ENCODE results near the gene TMEM235.

The TMEM235 gene

DNA sequence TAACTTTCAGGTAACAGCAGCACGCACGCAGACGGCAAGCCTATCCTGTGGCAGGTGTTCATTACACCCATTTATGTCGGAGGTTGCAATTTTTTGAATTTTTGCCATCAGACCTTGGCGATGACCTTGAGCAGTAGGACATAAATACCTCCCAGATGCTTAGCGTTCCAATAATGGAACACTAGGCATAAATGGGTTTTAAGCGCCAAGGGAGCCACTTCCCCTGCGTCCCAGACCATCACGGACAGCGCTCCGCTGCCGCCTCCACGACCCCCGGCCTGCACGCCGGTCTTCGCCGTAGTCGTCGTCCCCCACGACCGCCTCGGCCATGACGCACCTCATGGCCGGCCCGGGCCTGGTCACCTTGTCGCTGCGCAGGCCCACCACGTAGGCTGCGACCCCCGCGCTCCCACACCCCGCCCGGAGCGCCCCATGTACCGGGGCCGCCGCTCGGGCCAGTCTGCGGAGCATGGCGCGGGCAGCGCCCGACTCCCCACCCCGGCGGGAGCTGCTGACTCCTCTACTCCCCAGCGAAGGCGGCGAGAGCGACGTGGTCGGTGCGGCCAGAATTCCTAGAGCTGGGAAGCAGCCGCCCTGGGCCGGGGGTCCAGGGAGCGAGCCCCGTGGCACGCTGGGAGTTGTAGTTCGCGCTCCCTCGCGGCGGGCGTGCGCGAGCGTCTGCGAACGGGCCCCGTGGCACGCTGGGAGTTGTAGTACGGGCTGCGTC is 22.7 kb downstream of the TMEM235 start:
- peak; percentile 67 to 79 (median 68) for DNase-seq (ENCODE audit: low read depth in 2 of 3, low spot score in 1 of 3)

DNA sequence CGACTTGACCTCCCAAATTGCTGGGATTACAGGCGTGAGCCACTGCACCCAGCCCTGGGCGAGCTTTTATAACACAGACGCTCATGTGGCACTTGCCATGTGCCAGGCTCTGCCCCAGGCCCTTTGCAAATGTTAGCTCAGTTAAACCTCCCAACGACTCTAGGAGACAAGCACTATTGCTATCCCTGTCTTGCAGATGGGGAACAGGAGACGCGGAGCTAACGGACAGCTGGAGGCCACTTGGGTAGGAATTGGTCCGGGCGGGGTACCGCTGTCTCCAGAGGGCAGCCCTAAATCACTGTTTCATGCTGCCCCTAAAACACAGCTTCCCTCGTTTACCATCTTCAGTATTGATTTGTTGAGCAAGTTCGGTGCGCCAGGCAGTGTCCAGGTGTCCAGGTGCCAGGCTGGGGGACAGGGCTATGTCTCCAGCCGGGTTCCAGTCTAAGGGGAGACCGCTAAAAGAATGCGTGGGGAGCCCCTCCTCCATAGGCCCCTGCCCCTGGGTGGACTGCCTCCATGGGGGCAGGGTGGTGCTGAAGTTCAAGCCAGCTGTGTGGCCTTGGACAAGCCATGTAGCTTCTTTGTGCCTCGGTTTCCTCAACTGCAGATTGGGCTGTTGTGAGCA is 23.7 kb downstream of the TMEM235 start:
- no peak for DNase-seq (ENCODE audit: low read depth in 2 of 3, low spot score in 1 of 3)

DNA sequence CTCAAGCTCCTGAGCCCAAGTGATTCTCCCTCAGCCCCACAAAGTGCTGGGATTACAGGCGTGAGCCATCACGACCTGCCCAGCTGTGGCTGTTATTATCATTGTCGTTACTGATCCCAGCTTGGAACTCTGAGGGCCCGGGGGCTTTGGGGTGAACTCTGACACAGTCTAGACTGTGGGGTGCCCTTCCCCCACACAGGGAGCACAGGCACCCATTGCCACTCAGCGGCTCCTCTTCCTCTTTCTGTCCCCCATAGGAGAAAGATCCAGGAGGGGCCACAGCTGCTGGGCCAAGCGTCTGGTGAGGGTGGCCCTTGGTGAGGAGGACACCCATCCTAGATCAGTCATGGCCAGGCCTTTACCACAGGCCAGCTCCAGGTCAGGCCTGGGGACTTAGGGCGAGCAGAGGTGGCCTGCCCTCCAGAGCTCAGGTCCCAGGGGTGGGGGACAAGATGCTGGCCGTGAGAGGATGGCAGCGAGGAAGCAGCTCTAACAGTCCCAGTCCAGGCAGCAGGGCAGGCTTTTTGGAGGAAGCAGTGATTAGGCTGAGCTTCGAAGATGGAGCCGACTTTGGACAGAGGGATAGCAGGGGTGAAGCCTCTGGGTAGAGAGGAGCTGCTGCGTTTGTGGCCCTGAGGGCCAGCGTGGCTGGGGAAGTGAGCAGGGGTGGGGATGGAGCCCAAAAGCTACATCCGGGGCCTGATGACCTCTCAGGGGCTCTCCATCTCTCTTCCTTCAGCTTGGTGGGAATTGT is 24.7 kb downstream of the TMEM235 start:
- no peak for DNase-seq (ENCODE audit: low read depth in 2 of 3, low spot score in 1 of 3)

DNA sequence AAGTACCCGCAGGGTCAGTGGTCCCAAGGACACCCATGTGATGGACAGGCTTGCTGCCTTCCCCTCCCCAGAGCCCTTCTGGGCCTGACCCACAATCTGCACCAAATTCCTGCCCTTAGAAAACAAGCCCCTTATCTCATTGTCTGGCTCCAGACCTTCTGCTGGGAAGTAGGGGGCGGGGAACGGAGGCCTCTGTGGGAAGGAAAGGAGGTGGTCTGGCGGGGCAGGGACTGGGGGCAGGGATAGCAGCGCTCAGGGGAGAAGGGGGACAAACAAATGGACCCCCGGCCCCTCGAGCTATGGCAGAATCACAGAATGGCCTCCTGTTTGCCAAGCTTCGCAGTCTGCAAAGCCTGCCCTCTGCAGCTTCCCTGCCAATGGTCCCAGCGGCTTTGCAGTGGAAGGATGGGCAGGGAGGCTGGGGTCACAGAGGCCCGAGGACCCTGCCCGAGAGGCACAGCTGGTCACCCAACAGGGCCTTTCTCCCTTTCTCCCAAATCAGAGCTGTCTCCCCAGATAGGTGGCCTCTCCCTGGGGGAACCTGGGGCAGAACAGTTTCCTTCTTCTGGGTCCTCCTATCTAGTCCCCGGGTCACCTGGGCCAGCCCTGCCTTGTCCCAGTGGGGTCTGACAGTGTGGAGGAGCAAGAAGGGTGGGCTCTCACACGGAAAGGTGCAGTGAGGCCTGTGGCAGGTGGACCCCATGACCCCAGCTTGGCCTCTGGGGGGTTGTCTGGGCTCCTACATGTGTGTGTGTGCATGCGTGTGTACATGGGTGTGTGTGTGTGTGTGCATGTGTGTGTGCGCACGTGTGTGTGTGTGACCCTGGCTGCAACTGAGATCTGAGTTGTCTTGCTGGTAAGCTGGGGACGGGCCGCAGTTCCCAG is 25.5 kb downstream of the TMEM235 start:
- DNase-seq (ENCODE audit: low read depth in 2 of 3, low spot score in 1 of 3) = no peak

DNA sequence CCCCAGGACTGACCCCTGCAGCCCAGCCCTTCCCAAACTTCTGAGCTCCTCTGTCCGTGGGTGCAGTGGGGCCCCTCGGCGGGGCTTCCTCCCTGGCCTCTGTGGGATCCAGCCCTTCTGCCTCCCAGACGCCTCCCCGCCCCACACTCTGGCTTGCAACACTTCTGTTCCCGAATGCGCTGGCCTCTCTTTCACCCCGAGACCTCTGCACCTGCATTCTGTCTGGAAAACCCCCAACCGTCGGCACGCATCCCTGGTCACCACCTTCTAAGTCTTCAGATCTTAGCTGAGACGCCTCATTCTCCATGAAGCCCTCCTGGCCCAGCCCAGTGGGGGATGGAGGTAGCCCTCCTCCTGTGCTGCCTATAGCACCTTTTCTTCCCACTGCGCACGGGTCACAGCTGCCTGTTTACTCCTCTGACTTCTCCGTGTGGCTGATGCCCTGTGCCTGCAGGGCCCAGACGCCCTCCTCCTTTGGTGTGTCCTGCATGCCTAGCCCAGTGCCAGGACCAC is 26.4 kb downstream of the TMEM235 start:
- no peak for DNase-seq (ENCODE audit: low read depth in 2 of 3, low spot score in 1 of 3)

DNA sequence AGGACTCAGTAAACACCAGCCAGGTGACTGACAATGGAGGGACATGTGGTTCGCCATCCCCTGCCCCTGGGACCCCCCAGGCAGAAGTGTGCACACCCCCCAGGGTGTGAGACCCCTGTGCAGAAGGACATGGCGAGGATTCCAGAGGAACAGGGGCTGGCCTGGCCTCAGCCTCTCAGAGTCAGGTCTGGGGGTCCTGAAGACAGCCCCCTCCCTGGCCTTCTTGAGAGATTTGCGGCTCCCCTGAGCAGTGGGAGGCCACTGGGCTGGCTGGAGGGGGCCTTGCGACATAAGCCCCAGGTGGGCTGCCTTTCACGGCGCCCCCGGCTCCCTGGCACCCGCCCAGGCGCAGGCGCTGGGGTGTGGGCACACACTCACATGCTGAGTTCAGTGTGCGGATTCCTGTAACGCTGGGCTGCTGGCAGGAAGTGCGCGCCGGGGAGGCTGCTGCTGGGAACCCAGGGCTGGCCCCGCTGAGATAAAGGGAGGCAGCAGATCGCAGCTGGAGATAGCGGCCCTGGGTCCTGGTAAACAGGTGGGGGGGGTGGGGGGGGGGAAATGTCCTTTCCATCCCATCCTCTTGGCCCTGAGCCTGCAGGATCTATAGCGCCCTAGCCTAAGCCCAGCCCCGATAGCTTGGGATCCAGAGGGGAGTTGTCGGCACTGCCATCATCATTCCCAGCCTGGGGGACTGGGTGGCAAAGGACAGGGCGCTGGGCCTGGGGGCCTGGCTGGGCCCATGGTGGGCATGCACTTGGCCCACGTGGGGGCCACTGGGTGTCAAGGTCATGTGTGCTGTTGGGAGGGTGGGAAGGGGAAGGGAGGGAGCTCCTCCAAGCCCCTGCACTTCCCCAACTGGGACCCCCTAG is 27.1 kb downstream of the TMEM235 start:
- DNase-seq (ENCODE audit: low read depth in 2 of 3, low spot score in 1 of 3) = peak; percentile 62 to 63 (median 62)

DNA sequence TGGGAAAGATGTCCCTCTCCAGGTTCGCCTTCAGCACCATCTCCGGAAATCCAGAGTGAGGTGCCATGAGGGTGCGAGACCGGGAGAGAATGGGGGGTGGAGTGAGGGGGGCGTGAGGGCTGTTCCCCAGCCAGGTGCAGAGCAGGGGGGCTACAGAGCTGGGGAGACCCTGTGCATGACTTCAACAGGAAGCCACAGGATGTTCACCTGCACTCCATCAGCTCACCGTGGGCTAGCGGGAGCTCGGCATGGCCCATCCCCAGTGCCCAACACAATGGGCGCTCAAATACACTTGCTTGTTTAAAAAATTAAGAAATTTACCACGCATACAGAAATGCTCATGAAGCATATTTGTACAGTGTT is 27.7 kb downstream of the TMEM235 start:
- DNase-seq (ENCODE audit: low read depth in 2 of 3, low spot score in 1 of 3) = no peak

DNA sequence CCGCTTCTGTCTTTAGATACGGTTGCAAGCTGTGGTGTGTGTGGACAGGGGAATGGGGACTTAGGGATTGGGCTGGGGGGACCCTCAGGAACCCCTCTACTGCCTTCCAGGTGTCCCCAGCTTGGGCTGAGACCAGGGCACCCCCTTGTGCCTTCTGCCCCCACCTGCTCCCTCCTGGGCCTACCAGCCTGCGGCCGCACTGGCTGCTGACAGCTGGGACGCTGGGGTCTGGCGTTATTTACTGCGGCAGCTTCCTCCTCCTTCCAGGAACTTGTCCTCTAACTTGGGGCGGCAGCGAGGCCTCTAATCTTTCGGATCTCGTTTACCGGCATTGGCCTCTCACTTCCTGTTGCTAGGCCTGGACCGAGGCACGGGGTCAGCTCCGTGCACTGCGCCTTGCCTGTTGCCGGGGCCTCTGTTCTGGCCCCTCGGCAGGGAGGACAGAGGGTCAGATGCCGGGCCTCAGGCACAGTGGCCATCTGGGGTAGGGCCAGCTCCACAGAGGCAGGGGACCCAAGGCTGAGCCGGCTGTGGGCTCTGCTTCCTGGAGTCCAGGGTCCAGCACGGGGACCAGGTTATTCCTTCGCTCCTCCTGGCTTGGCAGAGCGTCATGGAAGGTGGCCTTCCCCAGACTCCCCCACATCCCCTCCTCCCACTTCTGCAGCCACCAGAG is 31.8 kb downstream of the TMEM235 start:
- no peak for DNase-seq (ENCODE audit: low read depth in 2 of 3, low spot score in 1 of 3)

DNA sequence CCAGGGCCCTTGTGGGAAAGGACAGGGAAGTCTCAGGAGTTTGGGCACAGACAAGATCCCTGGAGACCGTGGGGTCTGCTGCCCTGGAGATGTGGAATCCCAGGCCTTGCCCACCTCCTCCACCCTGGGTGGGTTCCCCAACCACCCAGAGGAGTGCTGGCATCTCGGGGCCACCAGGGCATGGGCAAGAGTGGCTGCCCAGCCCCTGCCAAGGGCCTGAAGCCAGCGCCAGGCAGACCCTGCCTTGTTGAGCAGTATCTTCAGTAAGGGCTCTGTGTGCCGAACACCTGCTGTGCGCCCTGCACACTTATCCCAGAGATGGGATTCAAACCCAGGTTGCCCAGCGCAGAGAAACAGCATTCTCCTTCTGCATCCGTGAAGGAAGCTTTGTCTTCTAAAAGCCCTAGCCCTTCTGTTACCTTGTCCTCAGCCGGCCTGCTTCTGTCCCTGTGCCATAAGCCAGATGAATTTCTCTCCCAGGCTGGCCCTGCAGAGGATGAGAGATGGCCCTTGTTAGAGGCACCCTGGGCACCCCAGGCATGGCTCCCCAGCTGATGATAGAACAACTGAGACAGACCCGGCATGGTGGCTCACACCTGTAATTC is 32.4 kb downstream of the TMEM235 start:
- DNase-seq (ENCODE audit: low read depth in 2 of 3, low spot score in 1 of 3) = no peak

DNA sequence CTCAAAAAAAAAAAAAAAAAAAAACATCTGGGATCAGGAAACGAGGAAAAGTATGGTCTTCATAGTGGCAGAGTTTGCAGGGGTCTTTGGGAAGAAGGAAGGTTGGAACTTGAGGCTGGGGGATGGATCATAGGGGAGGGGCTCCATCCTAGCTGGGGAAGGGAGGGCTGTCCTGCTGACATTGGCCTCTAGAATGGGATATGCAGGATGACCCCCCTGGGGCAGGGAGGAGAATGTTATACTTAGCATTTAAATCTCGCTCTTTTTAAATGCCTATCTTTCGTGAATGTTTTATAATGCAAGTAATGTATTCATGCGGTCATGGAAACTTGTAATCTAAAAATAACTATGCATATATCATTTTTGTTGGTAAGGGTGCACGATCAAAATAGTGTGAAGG is 33.2 kb downstream of the TMEM235 start:
- DNase-seq (ENCODE audit: low read depth in 2 of 3, low spot score in 1 of 3) = no peak

DNA sequence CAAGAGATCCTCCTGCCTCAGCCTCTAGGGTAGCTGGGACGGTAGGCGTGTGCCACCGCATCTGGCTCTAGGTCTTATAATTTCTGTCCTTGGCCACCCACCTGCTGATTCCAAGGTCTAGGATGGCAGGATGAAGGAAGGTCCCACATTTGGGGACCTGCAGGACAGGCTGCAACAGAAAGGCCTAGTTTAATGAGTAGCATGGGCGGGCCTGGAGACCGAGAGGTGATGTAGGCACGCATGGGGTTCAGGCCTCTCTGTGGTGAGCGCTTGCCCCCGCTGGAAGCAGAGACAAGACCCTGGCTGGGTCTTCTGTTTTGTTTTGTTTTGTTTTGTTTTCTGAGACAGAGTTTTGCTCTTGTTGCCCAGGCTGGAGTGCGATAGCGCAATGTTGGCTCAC is 33.7 kb downstream of the TMEM235 start:
- DNase-seq (ENCODE audit: low read depth in 2 of 3, low spot score in 1 of 3) = no peak

DNA sequence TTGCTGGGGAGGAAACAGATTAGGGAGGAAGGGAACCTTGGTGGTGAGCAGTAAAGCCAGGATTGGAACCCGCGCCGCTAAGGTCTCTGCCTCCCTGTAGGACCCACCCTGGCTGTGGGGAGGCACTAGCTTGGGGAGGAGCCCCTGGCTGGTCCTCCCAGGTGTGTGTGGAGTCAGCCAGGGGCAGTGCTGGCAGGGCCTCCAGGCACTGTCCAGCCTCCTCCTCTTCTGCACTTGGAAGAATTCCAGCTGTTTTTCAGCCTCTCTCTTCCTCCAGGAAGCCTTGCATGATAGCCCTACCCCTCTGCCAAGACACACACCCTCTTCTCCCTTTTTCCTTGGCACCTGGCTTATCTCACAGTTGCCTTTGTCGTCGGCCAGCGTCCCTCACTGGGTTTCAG is 34.8 kb downstream of the TMEM235 start:
- DNase-seq (ENCODE audit: low read depth in 2 of 3, low spot score in 1 of 3) = no peak

DNA sequence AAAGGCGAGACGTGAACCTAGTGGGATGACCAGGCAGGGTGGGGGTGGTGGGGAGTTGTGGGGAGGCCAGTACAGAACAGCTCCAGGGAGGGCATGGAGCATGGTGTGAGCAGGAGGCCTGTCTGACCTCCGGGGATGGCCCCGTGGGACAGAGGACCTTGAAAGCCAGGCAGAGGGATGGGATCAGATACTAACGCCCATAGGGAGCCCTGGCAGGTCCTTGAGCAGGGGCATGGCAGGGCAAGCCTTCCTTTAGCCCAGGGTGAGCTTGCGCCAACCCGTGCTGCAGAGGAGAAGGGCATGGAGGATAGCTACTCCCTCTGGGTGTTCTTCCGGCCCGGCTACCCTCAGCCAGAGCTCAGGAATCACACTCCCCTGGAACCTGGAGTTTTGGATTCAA is 35.3 kb downstream of the TMEM235 start:
- DNase-seq (ENCODE audit: low read depth in 2 of 3, low spot score in 1 of 3) = no peak

DNA sequence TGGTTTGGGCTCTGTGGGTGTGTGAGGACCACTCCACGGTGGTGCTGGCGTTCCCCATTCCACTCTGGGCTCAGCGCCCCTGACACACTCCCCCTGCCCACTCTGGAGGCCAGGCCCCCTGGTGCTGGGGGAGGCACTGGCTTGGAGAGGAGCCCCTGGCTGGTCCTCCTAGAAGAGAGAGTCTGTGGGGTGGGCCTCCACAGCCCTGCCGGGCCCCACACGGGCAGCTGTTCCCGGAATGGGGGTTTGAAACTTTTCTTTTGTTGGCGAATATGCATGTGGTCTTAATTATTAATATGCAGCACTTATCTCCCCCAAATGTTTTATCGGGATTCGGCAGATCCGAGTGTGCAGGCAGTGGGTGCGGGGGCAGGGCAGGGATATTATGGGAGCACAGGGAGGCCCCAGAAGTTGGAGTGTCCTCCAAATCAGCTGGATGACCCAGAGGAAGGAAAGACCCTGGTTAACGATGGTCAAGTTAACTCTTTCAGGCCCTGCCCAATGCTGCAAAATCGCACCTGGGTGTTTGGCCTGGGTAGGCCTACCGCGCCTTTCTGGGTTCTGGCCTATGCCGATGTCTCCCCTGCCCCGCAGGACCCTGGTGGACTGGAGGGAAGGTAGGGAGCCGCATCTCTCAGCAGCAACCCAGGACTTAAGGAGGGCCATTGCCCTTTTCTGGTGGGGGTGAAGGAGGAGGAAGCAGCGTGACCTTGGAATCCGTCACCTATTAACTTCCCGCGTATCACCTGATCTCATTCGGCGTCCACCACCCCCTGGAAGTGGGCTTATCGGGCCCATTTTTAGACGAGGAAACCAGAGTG is 36.0 kb downstream of the TMEM235 start:
- no peak for DNase-seq (ENCODE audit: low read depth in 2 of 3, low spot score in 1 of 3)

DNA sequence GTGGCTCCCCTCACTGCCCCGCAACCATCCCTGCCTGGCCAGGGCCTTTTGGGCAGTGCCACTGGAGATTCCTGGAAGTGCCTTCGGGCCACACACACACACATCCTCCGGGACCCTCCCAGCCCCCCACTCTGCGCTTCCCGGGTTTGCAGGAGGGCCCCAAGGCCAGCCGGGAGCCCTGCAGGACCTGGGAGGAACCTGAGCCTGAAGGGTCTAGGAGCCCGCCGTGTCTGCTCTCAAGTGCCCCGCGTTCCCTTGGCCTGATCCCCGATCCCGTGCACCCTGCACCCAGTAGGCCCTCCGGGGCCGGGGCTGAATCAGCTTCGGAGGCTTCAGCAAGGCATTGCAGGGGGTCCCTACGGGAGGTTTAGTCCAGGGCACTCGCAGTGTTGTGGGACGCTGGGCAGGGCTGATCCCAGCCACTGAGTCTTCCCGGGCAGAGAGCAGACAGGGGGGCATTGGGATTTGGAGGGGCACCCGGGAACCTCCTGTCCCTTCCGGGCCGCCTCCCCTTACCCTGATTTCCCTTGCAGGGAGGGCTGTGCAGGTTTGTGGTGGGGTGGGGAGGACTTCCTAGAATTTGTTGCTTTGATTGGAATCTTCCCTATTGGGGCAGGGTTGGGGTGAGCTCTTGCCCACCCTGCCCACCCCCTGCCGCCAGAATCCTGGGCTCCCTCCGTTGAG is 36.9 kb downstream of the TMEM235 start:
- DNase-seq (ENCODE audit: low read depth in 2 of 3, low spot score in 1 of 3) = no peak

DNA sequence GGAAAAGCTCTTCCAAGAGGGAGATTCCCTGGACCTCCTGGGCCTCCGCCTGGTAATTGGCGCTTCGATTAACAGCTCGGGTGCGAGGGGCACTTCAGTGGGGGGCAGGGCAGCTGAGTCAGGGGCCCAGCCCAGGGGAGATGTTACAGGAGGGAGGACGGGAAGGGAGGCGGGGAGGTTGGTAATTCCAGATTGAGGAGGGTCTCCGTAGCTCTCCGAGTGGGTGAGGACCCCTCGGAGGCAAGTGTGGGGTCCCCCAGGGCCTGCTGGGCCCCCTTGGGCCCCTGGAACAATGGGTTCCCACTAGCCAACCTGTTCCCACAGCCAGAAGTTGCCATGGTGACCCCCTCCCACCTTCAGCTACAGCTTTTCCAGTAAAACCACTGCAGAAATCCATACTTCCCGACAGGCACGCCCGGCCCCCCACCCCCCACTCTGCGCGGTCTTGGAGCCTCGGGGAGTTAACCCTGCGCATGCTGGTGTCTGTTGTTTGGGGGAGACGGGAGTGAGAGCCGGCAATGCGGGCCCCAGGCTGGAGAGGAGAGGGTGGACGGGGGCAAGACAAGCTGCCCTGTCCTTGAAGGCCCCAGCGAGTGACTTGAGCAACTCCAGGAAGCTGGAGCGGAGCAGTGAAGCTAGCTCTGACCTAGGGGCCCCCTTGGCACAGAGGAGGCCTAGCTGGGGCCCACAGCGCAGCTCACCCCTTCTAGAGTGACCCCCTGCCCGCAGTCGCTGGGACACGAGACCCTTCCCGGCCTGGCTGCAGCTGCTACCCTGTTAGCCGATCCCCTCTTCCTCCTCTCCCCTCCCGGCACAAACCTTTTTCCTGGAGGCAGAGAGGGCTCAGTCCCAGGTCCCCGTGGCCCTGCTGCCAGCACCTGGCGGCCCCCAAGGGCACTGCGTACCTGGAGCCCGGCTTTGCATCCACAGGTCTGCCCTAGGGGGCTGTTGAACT is 37.8 kb downstream of the TMEM235 start:
- no peak for DNase-seq (ENCODE audit: low read depth in 2 of 3, low spot score in 1 of 3)

DNA sequence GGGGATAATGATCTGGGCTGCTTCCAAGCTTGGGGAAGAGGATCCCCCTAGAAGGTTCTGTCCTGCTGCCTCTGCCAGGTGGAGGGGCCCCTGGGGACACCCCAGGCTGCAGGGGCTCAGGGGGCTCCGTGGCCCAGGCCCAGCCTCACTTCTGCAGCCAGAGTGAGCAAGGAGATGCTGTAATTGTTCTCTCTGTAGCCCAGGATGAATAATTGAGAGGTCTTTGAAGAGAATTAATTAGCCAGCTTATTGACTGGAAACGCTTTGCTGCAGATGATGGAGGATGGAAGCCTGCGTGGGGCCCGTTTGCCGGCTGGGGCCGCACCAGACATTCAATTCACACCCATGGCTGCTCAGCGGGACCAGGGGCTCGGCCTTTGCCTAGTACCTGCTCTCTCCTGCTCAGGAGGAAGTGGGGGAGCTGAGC is 38.5 kb downstream of the TMEM235 start:
- DNase-seq (ENCODE audit: low read depth in 2 of 3, low spot score in 1 of 3) = no peak
